ENCODE results near the gene CACNA2D4.

DNA sequence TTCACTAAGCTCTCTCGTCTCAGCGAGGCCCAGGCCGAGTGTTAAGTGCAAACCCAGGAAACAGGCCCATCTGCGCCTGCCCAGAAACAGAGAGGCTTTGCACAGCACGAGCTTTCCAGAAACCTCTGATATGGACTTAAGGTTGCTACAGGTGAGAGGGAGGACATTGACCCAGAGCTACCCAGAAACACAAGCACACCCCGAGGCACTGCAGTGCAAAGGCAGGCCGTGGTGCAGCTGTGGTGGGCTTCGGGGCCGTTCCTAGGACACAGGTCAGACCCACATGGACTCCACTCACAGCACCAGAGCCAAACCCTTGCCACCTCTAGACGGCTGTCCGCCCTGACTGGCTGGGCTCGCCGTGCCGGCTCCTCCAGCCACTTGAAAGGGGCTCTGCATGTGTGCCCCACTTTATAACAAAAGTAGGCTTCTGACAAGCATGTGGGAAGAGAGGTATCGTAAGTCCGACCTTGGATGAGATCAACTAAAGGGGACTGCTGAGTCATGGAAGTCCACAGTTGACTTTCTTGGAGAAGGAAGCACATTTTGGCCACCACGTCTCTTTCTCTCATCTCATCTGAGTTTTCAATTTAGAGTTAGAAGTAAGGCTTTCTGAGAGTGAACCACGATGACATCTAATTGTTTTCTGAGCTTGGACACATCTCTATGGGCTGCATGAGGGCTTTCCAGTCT, 38.2 kb downstream of the CACNA2D4 start:
- TF ChIP-seq POLR2A (IDR thresholded peaks at IDR 0.05; ENCODE audit: low read depth, low read length) (no peak), POLR2AphosphoS5 (IDR thresholded peaks at IDR 0.05; ENCODE audit: low read depth, low read length) (no peak), SPI1 (IDR thresholded peaks at IDR 0.05; ENCODE audit: low read depth, low read length) (no peak), TAF1 (IDR thresholded peaks at IDR 0.05; ENCODE audit: low read depth, low read length) (no peak), PAX5 (IDR thresholded peaks at IDR 0.05; ENCODE audit: insufficient read depth, low read length, severe bottlenecking) (no peak), POU2F2 (IDR thresholded peaks at IDR 0.05; ENCODE audit: low read depth, low read length) (no peak)

Measured in GM12891 (cell line).